ENCODE results near the gene OSBPL1A.

DNA sequence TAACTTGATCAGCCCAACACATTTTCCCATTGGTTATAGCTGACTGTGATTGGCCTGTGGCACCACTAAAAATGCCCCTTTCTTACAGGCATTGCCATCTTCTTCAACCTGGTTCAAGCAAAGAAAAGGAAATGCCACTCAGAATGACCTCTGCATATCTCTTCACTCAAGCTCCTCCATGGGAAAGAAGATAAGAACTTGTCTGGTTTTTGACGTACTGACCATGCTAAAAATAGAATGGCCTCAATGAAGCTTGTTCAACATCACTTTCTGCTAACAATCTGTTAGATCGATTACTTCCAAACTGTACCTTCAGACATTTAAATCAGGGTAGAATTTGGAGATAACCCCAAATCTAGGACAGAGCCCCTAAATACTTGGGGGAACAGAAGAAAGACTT is 149.3 kb downstream of the OSBPL1A start:
- TF ChIP-seq L3MBTL2 (conservative IDR thresholded peaks at IDR 0.05) (no peak), ELF4 (IDR thresholded peaks at IDR 0.05) (no peak)
